Measurements from ENCODE around the gene GLYR1.
"Not testable (repeated sequence)": the region's sequence is repeated elsewhere in the genome, so short reads cannot be mapped to it uniquely, and the experiment has no call there.

Gene GLYR1

DNA sequence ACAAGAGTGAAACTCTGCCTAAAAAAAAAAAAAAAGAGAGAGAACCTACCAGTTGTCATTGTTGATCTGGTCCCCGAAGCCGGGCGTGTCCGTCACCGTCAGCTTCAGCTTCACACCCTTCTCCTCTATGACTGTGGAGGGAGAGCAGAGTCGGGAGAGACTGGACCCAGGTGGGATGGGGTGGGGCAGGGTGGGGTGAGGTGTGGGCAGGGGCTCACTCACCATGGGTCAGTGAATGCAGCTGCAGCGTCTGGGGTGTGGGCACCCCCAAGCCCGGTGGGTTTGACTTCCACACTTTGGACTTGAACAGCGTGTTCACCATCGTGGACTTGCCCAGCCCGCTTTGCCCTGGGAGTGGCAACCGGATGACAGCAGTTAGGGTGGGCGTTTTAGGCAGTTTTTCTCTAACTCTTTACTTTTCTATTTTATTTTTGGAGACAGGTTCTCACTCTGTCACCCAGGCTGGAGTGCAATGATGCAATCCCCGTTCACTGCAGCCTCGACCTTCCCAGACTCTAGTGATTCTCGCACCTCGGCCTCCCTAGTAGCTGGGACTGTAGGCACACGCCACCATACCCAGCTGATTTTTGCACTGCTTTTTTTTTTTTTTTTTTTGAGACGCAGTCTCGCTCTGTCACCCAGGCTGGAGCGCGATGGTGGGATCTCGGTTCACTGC is 61.2 kb downstream of the GLYR1 start:
- no peak for DNase-seq

DNA sequence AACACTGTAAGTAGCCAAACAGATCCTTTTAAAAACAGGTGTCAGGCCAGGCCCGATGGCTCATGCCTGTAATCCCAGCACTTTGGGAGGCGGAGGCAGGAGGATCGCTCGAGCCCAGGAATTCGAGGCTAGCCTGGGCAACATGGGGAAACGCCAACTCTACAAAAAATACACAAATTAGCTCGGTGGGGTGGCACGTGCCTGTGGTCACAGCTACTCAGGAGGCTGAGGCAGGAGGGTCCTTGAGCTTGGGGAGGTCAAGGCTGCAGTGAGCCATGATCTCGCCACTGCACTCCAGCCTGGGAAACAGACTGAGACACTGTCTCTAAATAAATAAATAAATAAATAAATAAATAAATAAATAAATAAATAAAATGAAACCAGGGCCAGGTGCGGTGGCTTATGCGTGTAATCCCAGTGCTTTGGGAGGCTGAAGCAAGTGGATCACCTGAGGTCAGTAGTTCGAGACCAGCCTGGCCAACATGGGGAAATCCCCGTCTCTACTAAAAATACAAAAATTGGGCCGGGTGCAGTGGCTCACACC is 62.6 kb downstream of the GLYR1 start:
- DNase-seq = not testable (repeated sequence)

DNA sequence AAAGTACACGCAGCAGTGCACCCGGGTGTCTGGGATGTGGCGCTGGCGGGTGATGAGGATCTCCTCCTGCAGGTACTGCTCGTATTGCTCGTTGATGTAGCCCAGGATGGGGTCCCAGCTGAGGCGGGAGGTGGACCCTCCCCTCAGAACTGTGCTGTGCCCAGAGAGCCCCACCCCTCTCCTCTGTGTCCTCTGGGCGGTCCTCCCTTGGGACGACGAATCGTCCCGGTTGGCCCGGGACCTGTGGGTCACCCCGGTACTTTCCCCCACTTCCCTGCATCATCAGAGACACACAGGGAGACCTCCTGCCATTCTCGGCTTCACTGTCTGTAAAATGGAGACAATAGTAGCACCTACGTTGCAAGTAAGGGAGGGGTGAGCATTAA is 63.1 kb downstream of the GLYR1 start:
- no peak for DNase-seq

DNA sequence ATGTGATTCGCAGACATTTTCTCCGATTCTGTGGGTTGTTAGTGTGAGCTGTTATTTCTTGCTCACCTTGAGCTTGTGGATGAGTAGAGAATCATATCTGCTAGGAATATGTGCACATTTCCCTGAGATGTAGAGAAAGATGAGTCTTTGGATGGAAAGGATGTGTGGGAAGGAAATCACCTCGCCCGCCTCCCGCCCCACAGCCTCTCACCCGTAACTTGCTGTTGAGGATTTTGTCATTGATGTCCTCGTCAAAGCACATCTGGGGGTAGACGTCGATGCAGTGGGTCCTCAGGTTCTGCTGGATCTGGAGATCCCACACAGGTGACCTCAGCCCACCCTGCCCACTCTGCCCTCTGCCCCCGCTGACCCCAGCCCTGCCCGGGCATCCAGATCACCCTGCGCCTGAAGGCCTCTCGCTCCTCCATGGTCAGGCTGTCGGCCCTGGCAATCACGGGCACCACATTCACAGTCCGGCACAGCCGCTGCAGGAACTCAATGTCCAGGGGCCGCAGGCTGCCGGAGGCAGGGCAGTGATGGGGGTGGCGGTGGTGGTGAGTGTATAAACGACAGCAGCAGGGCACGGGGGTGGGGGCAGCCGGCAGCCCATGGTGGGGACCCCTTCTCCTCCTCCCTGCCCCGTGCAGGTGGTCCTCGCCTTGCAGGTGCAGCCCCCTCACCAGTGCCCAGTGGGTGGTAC is 63.7 kb downstream of the GLYR1 start:
- no peak for DNase-seq

DNA sequence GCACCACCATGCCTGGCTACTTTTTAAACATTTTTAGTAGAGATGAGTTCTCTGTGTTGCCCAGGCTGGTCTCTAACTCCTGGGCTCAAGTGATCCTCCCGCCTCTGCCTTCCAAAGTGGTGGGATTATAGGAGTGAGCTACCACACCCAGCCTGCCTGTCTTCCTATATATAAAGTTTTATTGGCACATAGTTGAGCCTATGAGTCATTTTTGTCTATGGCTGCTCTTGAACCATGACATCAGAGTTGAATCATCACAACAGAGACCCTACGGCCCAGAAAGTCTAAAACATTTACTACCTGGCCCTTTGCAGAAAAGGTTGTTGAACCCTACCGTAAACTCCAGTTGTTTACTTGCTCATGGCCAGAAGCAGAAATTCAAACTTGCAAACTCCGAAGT is 66.9 kb downstream of the GLYR1 start:
- no peak for DNase-seq

DNA sequence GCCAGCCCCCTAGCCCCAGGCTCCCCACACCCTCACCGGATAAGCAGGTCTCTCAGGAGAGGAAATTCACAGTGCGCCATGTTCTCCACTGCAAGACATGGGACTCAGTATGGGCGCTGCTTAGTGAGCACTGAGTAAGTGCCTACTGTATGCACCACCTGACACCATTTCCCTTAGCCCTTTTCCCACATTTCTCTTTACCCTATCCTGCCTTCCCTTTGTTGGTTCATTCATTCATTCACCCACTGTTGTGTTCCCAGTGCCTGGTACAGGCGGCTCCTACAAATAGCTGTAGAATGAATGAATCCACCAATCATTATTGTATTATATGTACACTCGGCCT is 69.1 kb downstream of the GLYR1 start:
- DNase-seq = no peak

DNA sequence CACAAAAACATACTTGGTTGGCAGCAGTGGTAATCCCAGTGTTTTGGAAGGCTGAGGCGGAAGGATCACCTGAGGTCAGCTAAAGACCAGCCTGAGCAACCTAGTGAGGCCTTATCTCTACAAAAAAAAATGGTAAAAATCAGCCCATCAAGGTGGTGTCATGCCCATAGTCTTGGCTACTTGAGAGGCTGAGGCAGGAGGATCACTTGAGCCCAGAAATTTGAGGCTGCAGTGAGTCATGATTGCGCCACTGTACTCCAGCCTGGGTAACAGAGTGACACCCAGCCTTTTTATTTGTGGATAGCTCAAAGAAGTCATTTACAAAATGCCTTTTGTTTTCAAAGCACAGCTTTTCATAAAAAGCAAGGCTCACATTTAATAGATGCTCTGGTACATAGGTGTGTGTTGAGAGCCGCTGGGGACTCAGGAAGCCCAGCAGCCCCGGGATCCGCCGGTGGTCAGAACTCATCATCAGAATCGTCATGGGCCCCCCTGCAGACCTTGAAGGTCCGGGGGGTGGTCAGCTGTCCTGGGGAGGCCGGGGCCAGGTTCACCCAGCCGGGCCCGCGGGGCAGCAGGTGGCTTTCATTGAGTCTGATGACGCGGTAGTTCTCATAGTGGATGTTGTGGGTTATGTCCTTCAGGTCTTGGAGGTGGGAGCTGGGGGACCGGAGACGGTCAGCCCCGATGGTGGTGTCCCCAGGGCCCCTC is 69.6 kb downstream of the GLYR1 start:
- DNase-seq = no peak

DNA sequence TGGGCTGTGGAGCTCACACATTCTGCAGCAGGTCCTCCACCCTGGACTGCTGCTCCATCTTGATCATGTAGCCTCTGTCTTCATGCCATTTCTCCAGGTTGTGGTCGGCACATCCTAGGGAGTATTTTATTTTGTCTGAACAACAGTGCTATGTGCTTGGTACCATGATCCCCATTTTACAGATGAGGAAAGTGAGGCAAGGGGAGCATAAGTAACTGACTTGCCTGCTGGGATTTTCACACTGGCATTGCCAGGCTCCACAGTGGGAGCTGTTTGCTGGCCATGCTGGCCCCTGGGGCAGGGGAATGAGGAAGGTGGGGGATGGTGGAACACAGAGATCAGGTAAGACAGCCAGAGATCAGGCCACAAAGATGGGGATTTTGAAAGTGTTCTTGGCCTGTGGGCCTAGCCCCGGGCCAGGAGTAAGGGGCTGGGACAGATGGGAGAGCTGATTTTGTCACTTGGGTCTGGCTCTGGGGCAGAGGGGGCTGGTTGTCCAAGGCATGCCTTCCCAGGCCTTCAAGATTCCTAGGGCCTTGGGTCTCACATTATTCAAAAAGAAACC is 70.9 kb downstream of the GLYR1 start:
- no peak for DNase-seq

DNA sequence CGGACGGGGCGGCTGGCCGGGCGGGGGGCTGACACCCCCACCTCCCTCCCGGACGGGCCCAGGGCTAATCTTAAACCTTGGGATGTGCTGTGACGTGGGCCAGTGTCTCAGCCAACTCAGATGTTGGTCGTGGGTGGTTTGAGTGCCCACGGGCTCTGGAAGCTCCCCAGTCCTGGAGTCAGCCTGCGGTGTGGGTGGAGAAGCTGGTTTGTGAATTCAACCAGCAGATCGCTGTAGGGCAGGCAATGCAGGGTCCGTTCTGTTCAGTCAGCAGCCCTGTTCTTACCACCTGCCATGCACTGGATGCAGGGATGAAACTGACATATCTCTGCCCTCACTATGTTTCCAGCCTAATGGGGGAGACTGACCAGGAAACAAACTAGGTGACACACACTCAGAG is 72.1 kb downstream of the GLYR1 start:
- DNase-seq = no peak

DNA sequence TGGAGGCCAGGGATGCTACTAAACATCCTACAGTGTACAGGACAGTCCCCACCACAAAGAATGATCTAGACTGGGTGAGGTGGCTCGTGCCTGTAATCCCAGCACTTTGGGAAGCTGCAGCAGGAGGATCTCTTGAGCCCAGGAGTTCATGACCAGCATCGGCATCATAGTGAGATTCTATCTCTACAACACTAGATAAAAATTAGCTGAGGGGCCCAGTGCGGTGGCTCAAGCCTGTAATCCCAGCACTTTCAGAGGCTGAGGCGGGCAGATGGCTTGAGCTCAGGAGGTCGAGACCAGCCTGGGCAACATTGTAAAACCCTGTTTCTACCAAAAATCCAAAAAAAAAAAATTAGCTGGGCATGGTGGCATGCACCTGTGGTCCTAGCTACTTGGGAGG is 74.7 kb downstream of the GLYR1 start:
- no peak for DNase-seq

DNA sequence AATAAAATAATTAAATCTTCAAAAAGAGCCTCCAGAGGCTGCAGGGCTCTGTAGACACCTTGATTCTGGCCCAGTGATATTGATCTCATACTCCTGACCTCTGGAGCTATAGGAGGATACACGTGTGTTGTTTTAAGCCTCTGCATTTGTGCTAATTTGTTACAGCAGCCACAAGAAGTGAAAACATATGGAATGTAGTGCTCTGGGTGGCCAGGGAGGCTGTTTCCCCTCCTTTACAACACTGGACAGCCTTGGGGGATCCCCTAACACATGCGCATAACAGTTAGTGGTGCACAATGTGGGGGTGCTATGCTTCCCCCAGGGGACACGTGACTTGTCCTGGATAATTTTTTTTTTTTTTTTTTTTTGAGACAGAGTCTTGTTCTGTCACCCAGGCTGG is 75.4 kb downstream of the GLYR1 start:
- no peak for DNase-seq

DNA sequence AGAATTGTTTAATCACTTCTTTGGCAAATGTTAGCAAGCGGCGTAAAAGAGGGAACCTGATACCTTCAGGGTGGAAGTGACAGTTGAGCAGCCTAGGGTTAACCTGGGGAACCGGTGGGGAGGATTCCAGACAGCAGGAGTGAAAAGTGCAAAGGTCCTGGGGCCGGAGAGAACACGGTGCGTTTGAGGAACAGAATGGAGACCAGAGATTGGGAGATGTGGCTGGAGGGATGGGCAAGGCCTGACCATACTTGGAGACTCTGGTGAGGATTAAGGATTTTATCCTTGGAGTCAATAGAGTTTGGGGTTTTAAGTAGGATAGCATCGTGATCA is 77.8 kb downstream of the GLYR1 start:
- DNase-seq = no peak

DNA sequence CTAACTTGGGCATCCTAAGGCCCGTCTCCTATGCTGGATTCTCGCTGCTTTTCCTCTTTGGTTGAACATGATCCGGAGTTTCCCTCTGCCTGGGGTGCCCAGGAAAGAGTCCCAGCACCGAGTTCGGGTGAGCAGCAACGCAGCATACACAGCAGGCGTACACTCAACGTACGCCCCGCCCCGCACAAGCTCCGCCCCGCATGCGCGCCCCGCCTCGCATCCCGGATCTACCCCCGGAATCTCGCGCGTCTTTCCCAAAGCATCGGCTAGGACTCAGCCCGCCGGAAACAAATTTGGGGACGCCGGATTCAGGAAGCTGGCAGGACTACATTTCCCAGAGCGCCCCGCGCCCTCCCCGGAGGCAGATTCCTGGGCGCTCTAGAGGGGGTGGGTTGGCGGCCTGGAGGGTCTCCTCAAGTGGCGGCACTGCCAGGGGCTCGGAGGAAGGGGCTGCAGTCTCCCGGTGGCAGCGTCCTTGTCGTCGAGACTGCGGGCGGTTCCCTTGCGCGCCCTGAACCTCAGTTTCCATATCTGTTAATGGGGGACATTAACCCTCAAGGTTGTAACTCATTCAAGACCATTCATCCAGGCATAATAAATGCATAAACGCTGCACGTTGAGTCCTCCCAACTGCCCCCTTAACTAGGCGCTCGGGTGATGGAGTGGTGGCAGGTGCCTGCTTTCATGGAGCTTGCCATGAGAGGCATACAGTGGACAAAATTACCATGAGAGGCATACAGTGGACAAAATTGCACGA is 78.4 kb downstream of the GLYR1 start:
- DNase-seq = peak; percentile 74 to 77

DNA sequence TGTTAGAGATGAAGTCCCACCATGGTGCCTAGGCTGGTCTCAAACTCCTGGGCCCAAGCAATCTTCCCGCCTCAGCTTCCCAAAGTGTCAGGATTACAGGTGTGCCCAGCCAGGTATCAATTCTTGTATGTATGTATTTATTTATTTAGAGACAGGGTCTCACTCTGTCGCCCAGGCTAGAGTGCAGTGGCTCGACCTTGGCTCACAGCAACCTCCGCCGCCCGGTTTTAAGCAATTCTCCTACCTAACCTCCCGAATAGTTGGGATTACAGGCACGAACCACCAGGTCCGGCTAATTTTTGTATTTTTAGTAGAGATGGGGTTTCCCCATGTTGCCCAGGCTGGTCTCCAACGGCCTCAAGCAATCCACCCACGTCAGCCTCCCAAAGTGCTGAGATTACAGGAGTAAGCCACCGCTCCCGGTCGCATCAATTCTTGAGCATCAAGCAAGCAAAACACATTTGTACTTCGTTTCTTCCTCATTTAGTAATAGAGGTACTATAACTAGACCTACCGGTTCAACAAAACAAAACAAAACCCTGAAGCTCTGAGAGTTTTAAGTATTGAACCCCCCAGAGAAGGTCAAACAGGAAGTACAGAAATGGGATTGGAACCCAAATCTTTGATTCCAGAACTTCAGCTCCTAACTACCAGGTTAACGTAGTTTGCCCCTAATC is 79.1 kb downstream of the GLYR1 start:
- no peak for DNase-seq

DNA sequence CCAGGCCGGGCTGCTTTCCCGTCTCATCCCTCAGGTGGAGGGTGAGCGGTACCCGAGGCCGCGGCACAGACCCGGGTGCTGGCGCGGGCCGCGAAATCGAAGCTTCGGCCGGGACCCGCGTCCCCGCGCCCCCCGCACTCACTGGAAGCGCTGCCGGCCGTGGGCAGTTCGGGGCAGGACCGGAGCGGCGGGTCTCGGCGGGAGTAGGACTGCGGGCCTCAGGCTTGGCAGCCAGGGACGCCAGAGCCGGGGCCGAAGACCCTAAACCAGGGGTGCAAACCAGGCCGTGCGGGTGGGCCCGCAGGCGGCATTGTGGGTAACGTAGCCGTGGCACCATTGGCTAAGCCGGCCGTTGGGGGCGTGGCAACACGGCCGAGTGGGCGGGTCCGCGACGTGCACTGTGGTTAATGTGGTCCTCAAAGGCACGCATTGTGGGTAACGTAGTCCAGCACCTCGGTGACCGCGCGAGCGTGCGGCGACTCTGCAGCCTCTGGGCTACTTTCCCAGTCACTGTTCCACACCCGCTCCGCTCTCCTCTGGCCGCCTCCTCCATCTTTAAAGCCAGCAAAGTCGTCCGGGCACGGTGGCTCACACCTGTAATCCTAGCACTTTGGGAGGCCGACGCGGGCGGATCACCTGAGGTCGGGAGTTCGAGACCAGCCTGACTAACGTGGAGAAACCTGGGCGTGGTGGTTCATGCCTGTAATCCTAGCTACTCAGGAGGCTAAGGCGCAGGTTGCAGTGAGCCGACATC is 80.0 kb downstream of the GLYR1 start, which contains the start of gene ZNF500:
Gene ZNF500, minus strand, starts transcription at position 288 of the 754 bp plus-strand sequence. CDS start 1,184 bp downstream, outside the sequence.
- peak; percentile 96 to 98 for DNase-seq

DNA sequence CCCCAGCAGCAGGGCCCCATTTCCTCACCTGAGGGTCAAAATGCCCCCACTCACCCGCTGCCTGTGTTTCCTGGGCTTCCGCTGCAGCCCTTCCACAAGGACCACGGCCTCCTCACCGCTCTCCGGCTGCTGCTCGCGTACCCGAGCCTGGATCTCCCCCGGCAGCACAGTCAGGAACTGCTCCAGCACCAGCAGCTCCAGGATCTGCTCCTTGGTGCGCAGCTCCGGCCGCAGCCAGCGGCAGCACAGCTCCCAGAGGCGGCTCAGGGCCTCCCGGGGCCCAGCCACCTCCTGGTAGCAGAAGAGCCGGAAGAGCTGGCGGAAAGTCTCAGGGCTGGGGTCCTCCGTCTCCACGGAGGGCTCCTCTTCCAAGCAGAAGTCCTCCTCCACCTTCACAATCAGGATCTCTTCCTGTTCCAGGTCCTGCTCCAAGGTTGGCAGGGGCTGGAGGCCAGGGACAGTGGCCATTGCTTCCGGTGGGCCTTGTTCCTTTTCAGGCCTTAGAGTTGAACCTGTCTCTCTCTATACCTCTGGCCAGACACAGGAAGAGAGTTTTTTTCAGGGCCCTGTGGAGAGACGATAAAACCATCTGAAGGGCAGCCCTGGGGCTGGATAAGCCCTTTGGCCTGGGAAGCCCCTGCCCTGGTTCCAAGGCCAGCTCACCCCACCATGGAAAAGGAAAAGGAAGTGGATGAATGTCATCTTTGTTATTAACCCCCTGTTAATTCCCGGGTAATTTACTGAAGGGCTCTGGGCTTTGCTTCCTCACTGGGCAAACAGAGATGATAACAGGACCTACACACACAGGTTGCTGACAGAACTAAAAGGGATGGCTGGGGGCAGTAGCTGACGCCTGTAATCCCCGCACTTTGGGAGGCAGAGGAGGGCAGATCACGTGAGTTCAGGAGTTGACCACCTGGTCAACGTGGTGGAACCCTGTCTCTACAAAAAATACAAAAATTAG is 81.3 kb downstream of the GLYR1 start:
- DNase-seq = no peak

DNA sequence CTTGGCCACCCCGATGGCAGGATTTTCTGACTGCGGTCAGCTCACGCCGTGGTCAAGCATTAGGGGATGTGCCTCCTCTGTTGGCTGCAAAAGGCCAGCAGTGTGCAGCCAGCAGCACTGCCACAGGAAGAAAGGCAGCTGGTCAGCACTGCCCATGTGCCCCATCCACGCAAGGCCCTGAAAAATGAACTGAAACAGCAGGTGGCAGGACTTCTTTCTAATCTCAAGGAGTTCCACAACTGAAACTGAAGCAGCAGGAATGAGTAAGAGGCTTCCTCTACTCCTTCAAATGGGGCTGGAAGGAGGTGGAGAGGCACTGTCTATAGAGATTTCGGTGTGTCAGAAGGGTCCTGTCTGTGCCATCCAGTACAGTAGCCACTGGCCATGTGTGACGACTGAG is 83.3 kb downstream of the GLYR1 start:
- no peak for DNase-seq

DNA sequence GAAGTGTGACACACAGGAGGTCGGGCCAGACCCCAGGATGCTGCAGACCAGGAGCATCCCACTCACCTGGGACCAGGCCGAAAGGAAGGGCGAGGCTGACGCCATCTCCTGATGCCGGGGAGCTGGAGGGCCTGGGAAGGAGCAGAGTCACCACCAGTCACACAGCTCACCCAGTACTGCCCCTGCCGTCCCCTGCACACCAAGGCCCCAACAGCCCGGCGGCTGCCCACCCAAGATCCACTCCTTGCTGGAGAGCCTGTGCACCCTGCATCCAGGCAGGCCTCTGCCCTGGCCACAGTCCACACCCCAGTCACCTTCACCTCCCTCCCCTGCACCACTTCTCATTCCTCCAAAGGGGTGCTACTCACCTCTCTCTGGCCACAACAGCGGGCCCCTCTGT is 84.9 kb downstream of the GLYR1 start:
- no peak for DNase-seq

DNA sequence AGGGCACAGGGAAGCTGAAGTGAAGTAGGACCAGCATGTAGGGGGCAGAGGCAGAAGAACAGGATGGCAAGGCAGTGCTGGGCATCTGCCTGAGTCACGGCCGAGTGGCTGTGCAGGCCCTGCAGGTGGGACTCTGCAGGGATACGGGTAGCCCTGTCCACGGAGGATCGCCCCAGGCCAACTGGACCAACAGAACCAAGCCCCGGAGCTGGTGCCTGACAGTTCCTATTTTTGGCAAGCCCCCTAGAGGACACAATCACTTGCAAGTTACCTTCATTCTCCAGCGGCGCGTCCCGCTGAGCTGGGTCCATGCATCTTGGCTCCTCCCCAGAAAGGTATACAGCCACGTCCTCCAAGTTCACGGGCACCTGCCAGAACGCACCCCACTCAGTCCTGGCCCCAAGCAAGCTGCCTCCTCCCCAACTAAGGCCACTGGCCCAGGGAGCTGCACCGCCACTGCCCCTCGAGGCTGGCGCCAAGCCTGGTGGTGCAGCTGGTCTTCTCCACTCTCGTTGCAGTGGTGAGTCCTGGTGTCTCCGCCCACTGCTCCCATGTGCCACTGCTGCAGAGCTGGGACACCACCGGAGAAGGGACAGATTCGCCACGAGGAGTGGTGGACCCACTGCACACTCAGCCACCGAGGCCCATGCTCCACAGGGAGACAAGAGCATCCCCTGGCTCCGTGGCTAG is 86.7 kb downstream of the GLYR1 start:
- DNase-seq = no peak

DNA sequence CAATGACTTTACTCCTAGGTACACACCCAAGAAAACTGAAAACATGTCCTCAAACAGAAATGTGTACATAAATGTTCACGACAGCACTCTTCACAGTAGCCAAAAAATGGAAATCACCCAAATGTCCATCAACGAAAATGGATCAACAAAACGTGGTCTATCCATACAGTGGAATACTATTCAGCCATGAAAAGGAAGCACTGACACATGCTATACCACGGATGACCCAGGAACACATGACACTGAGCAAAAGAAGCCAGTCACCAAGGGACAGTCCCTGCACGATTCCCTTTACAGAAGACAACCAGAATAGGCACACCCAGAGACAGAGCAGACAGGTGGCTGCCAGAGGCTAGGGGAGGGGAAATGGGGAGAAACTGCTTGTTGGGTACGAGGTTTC is 91.4 kb downstream of the GLYR1 start:
- DNase-seq = no peak
